GM21723 (cell line): Measurements from ENCODE around the gene P3H4.
A peak's percentile ranks its signal among the peaks of the same experiment; 100 is the strongest.
"Not testable (repeated sequence)": the region's sequence is repeated elsewhere in the genome, so short reads cannot be mapped to it uniquely, and the experiment has no call there.

Source experiments
- ATAC-seq: cut with Tn5 transposase; IDR thresholded peaks from one replicate; pipeline ENCODE4 v1.9.1; 2021; ENCODE audit warnings: mild to moderate bottlenecking, moderate library complexity; ENCODE audit not compliant: unreplicated experiment

The P3H4 gene, protein sequence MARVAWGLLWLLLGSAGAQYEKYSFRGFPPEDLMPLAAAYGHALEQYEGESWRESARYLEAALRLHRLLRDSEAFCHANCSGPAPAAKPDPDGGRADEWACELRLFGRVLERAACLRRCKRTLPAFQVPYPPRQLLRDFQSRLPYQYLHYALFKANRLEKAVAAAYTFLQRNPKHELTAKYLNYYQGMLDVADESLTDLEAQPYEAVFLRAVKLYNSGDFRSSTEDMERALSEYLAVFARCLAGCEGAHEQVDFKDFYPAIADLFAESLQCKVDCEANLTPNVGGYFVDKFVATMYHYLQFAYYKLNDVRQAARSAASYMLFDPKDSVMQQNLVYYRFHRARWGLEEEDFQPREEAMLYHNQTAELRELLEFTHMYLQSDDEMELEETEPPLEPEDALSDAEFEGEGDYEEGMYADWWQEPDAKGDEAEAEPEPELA

DNA sequence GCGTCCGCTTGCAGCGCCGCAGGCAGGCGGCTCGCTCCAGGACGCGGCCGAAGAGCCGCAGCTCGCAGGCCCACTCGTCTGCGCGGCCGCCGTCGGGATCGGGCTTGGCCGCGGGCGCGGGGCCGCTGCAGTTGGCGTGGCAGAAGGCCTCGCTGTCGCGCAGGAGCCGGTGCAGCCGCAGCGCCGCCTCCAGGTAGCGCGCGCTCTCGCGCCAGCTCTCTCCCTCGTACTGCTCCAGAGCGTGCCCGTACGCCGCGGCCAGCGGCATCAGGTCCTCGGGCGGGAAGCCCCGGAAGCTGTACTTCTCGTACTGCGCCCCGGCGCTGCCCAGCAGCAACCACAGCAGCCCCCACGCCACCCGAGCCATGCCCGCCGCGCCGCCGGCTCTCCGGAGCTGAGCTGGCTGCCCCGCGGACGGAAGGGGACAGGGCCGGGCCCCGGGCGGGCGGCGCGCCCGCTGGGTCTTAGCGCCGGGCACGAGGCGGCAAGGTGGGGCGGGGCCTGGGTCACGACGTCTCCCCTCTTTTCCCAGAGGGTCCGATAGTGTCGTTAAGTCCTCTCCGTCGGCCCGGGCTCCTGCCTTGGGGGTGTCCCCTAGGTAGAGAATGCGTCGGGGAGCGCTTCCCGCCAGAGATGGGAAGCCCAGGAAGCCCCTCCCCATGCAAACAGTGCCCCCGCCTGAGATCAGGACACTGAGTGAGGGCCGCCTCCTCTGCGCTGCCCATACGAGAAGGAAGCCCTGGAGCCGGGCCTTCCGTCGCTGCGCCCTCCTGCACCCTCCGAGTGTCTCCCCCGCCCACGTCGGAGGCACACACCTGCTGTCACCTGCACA, at the start of gene P3H4:
Gene P3H4, minus strand, starts transcription at position 401 of the 832 bp plus-strand sequence. Its CDS starts 34 bp downstream, at position 367.
- peak; percentile 73 for ATAC-seq

DNA sequence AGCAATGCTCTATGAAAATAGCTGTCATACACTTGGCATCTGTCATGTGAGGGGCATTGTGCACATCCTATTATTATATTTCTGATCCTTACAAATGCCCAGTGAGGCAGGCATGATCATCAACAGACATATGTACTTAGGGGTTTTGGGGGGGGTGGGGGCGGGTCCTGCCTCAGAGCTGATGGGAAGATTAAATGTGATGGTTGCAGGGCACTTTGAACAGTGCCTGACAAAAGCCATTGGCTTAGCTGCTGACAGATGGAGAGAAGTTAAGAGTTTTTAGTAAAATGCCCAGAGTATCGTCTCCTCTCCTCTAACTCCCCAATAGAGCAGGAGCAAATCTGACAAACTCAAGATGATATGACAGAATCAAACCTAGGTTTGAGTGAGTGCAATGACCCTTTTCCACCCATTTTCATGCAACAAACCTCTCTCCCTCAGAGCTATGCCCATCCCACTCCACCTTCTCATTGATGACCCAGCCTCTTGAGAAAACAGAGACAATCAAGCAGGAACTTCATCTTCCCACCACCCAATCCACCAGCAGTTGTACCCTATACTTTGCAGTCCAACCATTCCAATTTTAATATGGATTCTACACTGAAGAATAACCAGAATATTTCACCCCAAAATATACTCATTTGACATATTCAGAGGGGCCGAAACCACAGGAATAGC, 48.6 kb upstream of the P3H4 start:
- no peak for ATAC-seq

DNA sequence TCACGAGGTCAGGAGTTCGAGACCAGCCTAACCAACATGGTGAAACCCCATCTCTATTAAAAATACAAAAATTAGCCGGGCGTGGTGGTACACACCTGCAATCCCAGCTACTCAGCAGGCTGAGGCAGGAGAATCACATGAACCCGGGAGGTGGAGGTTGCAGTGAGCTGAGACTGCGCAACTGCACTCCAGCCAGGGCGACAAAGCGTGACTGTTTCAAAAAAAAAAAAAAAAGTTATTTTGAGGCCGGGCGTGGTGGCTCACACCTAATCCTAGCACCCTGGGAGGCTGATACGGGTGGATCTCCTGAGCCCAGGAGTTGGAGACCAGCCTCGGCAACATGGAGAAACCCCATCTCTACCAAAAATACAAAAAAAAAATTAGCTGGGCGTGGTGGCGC, 39.6 kb upstream of the P3H4 start:
- not testable (repeated sequence) for ATAC-seq

DNA sequence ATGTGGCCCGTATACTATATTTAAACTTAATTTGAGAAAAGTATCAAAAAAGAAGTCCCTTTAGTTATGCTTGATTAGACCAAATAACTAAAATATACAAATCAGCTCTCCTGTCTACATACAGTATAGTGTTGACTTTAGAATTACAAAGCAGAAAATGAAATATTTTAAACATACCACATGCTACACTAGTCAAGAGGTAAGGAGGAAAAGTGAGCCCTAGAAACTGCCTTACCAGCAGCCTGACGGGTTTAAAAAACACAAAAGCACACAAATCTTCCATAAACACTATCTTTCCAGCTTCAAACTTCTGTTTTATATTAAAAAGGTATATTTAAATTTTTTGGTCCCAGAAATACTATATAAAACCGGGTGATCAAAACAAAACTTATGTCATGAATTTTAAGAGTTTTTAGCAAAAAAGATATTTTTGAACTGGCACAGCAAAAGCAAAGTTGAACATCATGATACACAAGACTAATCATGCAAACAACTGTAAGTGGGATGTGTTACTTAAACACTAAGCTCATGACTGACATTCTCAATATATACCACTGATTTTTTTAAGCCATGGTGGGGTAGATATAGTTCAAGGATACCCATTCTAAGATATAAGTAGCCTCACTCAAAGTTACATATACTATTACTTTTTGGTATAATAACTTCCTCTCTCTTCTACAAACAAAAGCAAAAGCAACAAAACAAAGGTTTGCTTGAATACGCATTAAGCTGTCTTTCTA, 37.7 kb upstream of the P3H4 start:
- no peak for ATAC-seq

DNA sequence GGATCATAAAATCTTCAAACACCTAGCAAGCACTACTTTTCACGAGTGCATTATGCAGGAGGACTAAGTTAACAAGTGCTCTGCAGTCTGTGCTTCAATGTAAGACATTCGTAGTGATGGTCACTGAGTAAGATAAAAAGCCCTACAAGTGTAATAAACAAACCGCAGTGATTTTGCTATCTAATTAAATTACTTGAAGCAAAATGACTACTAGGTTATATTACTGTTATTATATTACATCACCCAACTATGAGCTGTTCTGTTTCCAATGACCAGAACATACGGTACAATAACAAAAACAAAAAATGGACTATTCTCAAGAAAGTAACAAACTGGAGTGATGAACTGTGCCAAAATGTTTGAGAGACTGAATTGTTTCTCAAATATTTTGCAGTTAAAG, 37.0 kb upstream of the P3H4 start:
- no peak for ATAC-seq

DNA sequence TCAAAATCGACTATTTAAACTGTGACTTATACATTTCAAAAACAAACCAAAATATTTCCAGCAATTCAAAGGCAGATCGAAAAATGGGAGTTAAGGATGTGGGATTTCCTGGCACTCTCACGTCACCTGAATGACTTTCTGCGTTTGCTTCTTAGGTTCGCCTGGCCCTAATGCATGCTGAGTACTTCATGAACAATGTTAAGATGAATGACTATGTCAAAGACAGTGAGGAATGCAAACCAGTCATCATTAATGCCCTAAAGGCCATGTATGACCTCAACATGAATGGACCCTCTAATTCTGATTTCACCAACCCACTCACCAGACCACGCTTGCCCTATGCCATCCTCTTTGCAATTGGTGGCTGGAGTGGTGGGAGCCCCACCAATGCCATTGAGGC, 33.2 kb upstream of the P3H4 start:
- ATAC-seq: no peak

DNA sequence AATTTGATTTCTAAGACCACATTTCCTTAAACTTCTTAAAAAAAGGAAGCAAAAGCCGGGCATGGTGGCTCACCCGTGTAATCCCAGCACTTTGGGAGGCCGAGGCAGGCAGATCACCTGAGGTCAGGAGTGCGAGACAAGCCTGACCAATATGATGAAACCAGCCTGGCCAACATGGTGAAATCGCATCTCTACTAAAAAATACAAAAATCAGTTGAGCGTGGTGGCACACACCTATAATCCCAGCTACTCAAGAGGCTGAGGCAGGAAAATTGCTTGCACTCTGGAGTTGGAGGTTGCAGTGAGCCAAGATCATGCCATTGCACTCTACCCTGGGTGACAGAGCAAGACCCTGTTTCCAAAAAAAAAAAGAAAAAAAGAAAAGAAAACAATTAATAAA, 29.0 kb upstream of the P3H4 start:
- ATAC-seq: not testable (repeated sequence)

DNA sequence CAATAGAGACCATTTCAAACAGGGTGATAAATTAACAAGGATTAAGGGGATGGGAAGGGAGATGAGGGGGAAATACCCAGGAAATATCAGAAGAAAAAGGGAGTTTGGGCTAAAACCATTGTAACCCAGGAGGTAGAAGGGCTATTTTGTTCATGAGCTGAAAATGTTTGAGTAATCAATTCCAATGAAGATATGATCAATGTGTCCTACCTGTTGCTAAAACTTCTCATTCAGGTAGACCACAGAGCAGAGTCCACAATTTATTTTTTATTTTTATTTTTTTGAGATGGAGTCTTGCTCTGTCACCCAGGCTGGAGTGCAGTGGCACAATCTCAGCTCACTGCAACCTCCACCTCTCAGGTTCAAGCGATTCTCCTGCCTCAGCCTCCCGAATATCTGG, 27.7 kb upstream of the P3H4 start:
- not testable (repeated sequence) for ATAC-seq

DNA sequence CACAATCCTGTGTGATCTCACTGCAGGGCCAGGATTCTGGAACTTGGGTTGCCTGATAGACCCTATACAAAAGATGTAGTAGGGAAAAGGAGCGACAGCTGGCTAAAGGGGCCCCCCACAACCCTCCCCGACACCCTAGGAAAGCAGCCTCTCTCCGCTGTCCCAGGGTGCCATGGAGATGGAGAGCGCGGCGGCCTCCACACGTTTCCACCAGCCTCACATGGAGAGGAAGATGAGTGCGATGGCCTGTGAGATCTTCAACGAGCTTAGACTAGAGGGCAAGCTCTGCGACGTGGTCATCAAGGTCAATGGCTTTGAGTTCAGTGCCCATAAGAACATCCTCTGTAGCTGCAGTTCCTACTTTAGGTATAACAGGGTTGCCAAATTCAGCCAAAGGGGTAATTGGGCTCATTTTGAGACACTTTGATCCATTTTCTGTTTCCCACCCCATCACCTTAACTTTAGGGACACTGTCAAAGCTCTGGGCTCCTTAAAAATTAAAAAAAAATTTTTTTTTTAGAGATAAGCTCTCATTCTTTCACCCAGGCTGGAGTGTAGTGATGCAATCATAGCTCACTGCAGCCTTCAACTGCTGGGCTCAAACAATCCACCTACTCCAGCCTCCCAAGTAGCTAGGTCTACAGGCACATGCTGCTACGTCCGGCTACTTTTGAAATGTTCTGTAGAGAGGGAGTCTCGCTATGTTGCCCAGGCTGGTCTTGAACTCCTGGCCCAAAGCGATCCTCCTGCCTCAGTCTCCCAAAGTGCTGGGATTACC, 26.2 kb upstream of the P3H4 start, which contains the start of gene KLHL10:
Gene KLHL10, plus strand, starts transcription at position 65 of the 778 bp plus-strand sequence. Its CDS starts 108 bp downstream, at position 173.
- no peak for ATAC-seq

DNA sequence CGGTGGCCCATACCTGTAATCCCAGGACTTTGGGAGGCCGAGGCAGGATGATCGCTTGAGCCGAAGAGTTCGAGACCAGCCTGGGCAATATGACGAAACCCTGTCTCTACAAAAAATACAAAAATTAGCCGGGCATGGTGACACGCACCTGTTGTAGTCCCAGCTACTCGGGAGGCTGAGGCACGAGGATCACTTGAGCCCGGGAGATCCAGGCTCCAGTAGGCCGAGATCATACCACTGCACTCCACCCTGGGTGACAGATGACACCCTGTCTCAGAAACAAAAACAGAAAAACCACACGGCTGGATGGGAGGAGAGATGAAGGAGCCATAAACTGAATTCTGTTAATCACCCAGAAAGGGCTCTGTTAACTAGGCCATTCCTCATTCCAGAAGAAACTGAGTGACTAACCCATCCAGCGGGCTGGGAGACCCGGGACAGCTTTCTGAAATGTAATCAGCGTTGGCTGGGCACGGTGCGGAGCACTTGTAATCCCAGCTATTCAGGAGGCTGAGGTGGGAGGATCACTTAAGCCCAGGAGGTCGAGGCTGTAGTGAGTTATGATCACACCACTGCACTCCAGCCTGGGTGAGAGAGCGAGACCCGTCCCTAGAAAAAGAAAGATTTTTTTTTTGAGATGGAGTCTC, 24.9 kb upstream of the P3H4 start:
- no peak for ATAC-seq

DNA sequence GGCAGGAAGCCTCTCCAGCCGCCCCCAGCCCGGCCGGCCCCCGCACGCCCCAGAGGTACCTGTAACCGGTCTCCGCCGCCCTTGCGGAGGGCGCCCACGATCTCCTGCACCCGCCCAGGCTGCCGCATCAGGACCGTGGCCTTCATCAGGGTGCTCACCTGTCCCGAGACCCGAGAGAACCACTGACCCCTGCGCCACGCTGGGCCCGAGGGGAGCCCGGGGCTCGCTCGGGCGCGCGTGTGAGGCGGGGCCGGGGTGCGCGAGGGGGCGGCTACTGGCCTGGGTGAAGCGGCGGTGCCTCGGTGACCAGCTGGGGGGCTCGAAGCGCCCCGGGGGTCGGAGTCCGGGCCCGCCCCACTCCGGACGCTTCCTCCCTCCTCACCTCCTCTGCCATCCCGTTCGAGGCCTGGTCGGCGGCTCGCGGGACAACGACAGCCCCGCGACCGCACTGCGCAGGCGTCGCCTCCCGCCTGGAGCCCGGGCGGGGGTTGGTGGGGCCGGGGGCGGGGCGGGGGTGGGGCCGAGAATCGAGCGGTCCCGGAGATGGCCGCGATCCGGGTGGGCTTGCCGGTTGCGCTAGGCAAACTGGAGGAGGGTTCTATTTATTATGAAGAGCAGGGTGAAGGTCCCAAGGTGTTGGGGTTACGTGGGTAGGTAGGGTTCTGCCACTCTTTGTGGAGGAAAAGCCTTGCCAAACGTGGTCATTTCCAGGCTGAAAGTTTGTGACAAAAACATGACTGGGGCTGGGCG, 24.2 kb upstream of the P3H4 start, which contains the start of gene NT5C3B:
Gene NT5C3B, minus strand, starts transcription at position 433 of the 750 bp plus-strand sequence. Its CDS starts 39 bp downstream, at position 394.
- peak; percentile 62 for ATAC-seq

DNA sequence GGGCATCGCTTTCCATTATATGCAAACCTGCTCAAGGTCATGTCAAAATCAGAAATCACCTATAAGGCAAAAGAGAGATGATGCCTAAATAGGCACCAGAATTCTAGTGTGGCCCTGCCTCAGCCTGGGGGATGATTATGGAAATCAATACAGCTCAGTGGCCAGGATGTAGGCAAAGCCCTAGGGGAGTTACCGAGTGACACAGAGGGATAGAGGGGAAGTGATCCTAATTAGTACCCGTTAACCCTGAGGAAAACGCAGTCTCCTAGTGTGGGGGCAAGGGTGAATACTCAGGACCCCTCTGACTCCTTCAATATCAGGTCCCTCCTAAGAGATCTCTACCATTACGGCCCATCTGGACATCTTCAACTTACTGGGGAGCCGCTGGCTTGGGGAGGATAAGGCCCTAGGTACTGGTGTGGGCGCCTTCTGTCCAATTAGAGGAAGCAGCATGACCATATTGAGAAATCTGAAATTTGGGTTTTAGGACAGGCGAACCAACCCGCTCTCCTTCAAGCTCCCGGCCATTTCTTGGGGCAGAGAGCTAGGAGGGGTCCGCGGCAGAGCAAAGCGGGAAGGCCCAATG, 23.6 kb upstream of the P3H4 start:
- peak; percentile 41 for ATAC-seq

DNA sequence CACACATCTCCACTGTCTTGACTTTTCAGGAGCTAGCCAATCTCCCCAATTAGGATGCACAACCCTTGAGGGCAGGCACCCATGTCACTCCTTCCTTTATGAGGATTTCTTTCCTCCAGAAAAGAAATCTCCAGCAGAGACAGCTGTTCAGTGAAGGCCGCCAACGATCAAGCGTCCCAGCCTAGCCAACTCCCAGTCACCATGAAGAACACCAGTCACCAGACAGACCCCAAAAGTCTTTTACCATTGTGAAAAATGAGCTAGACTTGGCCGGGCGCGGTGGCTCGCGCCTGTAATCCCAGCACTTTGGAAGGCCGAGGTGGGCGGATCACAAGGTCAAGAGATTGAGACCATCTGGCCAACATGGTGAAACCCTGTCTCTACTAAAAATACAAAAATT, 18.2 kb upstream of the P3H4 start:
- ATAC-seq: not testable (repeated sequence)

DNA sequence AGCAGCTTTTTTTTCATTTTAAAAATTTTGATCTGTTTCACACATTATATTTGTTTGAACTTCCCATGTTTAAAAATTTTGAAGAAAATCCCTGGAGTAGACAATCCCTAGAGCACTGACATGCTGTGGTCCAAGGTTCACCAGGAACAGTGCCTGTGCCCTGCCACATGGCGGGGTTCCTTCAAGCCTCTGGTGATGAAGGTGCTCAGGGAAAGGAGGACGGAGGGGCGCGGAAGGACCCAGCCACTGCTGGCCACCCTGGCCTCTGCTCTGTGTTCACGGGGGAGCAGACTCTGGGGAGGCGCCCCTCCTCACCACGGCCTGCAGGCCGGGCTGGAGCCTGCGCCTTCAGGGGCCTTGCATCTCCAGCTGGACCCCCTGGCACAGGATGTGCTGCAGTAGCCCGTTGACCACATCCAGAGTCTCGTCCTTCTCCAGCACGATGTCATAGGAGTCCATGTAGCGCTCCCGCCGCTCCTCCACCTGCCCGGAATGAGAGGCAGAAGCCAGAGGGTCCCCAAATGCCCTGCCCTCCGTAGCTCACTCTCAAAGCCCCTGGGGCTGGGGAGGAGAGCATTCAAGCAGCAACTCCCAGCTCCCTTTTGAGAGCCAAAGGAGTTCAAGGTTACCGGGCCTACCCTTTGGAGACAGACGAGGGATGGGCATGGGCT, 13.6 kb upstream of the P3H4 start:
- ATAC-seq: no peak

DNA sequence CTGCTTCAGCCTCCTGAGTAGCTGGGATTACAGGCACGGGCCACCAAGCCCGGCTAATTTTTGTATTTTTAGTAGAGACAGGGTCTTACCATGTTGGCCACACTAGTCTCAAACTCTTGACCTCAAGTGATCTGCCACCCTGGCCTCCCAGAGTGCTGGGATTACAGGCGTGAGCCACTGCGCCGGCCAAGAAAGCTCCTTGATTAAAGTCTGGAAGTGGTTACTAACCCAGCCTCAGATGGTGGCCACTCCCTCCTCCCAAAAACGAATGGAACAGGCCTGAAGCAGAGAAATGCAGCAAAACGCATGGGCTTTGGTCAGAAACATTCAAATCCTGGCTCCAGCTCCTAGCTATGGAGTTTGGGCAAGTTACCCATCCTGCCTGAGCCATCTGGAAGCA, 12.3 kb upstream of the P3H4 start:
- no peak for ATAC-seq

DNA sequence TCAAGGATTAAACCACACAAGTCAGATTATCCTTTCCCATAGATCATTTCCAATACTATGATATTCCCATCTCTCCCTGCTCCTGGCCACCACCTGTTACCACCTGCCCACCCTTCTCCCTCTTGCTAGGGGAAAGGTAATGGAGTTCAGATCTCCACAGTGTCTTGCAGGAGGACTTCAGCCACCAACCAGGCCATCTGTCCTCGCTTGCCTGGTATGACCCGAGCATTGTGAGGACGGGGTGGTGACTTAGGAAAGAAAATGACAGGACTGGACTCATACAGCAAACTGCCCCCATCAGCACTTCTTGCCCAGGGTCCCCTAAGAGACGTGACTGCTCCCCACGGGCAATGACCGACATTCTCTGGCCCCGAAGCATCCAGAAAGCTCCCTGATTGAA, 11.8 kb upstream of the P3H4 start:
- ATAC-seq: no peak

DNA sequence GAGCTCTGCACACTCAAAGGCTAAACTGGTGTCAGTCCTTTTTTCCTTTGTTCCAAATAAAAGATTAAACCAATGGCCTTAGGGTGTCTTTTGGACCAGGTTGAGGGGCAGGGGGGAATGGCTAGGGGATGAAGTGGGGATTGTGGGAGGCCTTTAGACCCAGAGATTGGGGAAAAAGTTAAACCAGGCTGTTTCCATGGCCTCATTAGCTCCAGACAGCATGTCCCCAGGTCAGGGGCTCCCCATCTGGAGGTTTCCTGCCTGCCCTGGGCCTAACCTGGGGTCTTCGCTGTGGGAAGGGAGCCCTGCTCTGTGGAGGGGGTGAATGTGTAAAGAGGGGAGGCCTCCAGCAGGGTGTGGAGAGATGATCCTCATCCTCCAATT, 11.4 kb upstream of the P3H4 start:
- no peak for ATAC-seq
